ENCODE results near the gene DBN1.

Gene DBN1

DNA sequence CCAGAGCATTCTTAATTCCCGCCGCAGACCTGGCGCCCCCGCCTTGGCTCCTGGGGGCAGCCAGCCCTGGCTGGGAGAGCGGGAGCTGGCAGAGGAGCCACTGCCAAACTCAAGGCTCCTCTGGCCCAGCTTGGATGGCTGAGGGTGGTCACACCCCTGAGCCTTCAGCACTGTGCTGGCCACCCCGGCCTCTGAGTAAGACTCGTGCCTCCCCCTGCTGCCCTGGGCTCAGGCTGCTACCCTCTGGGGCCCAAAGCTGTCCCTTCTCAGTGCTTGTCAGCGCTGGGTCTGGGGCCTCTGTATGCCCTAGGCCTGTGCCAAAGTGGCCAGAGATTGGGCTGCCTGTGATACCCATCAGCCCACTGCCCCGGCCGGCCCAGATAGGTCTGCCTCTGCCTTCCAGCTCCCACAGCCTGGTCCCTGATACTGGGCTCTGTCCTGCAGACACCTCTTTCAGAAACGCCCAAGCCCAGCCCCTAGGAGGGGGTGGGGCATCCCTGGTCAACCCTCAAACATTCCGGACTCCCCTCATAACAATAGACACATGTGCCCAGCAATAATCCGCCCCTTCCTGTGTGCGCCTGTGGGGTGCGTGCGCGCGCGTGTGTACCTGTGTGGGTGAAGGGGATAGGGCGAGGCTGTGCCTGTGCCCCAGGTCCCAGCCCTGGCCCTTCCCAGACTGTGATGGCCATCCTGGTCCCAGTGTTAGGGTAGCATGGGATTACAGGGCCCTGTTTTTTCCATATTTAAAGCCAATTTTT is 31.2 kb downstream of the DBN1 start:
- no peak for DNase-seq

- DNase-seq, result no peak
These were observed 32.2 kb downstream of the DBN1 start for GRCh38 chr5:177440990-177441780.

GRCh38 chr5:177440211-177440989 is 33.0 kb downstream of the DBN1 start:
- peak; percentile 51 to 76 for DNase-seq

GRCh38 chr5:177439518-177440053 is 33.8 kb downstream of the DBN1 start:
- no peak for DNase-seq

DNA sequence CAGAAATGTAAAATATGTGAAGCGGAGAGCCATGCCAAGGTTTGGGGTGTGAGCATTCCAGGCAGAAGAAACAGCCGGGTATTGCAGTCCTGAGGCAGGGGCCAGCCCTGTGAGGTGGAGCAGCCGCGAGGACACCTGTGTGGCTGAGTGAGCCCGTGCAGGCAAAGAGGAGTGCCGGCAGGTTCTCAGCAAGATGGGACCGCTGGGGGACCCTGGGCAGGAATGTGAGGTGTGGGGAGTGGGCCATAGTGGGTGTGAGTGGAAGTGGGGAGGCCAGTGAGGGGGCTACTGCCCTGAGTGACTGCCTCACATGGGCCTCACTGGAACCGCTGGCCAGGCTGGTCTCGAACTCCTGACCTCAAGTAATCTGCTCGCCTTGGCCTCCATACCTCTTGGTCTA is 35.0 kb downstream of the DBN1 start:
- DNase-seq, result no peak

GRCh38 chr5:177437623-177438022 is 35.8 kb downstream of the DBN1 start:
- DNase-seq, result no peak

DNA sequence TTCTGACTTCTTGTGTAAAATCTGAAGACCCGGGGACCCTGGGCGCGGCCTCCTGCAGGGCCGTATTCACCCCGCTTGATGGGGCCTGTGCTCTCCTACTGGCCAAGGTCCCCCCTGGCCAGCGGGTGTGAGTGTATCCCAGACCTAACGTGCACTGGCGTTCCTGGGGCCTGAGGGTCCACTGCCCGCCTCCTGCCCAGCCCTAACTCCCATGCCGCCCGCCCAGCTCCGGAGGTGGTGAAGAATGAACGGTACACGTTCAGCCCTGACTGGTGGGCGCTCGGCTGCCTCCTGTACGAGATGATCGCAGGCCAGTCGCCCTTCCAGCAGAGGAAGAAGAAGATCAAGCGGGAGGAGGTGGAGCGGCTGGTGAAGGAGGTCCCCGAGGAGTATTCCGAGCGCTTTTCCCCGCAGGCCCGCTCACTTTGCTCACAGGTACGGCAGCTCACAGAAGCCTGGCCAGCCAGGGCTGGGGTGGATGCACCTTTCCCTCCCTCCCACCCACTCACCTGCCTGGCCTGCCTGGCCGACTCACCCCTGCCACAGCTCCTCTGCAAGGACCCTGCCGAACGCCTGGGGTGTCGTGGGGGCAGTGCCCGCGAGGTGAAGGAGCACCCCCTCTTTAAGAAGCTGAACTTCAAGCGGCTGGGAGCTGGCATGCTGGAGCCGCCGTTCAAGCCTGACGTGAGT is 37.4 kb downstream of the DBN1 start:
- DNase-seq, result no peak

GRCh38 chr5:177434942-177435738 is 38.3 kb downstream of the DBN1 start:
- DNase-seq, result no peak

DNA sequence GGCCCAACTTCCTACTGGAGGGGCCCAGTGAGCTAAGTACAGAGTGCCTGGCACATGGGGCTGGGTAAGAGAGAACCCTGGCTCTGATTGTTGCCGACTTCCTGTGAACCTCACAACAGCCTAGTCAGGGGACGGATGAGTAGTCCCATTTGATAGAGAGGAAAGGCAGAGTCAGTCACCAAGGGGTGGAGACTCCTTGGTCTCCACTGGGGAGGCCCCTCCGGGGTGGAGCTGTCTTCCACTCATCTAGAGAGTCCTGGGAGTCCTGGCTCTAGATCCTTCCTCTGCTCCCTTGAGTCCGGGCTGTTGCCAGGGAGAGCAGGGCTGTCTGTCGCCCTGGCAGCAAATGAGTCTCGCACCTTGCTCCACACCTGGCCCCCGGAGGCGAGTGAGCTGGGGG is 39.0 kb downstream of the DBN1 start:
- DNase-seq, result peak; percentile 29 to 64

DNA sequence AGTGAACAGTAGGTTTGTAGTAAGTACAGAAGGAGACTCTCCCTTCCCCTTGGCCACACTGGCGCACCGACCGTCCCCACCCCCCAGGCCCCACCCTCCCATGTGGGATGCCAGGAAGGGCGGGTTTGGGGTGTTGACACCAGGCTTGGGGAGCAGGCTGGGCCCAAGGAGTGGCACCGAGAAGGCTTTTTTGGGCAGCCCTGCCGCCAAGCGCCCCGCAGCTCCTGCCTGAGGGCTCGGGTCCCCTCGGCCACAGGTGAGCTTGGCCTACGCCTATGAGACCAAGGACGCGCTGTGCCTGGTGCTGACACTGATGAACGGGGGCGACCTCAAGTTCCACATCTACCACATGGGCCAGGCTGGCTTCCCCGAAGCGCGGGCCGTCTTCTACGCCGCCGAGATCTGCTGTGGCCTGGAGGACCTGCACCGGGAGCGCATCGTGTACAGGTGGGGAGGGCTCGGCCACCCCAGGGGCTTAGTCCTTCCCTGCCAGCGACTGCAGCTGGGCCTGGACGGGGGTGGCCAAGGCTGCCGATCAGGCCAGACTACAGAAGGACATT is 39.7 kb downstream of the DBN1 start:
- DNase-seq, result no peak

- DNase-seq, result no peak
These were observed 40.4 kb downstream of the DBN1 start for GRCh38 chr5:177432839-177433657.

- no peak for DNase-seq
These were observed 41.1 kb downstream of the DBN1 start for GRCh38 chr5:177432143-177432838.

DNA sequence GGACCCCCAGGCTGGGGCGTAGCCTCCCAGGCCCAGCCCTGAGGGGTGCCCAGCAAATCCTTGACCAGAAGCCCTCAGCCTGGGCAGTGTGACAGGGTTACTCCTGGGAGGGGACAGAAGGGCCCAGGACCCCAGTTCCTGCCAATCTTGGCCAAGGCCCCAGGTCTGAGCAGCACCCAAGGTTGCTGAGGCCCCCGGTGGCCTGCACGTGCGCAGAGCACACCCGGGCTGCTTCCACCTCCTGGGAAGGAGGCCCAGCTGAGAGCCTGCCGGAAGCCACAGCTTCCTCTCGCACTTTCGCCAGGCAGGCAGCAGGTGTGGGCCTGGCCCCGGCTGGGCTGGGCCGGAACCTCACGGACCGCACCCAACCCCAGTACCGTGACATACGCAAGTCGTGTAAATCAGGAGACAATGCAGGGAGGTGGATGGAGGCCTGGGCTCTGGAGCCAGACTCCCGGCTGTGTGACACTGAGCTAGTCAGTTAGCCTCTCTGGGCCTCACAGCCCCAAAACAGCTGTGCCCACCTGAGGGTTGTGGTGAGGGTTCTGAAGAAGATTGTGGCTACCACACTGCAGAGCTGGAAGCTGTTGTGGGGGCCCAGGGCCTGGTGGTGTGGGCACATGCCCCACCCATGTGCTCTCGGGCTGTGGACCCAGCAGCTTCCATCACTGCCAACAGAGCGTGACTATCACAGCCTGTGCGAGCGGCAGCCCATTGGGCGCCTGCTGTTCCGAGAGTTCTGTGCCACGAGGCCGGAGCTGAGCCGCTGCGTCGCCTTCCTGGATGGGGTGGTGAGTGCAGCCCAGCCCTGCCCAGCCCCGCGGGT is 41.9 kb downstream of the DBN1 start:
- peak; percentile 88 to 89 for DNase-seq

DNA sequence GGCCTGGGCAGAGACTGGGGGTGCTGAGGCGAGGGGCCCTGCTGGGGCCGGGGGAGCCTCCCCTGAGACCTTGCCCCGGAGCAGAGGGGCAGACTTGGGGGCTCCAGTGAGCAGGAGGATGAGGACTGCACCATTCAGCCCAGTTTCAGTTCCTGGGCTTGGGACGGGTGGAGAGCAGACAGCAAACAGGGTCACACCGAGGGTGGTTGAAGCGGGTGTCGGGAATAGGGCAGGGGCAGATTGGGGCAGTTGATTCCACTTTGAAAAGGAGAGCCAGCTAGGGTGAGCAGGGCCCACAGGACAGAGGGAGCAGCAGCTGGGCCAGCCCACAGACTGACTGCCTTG is 42.5 kb downstream of the DBN1 start:
- DNase-seq, result no peak

DNA sequence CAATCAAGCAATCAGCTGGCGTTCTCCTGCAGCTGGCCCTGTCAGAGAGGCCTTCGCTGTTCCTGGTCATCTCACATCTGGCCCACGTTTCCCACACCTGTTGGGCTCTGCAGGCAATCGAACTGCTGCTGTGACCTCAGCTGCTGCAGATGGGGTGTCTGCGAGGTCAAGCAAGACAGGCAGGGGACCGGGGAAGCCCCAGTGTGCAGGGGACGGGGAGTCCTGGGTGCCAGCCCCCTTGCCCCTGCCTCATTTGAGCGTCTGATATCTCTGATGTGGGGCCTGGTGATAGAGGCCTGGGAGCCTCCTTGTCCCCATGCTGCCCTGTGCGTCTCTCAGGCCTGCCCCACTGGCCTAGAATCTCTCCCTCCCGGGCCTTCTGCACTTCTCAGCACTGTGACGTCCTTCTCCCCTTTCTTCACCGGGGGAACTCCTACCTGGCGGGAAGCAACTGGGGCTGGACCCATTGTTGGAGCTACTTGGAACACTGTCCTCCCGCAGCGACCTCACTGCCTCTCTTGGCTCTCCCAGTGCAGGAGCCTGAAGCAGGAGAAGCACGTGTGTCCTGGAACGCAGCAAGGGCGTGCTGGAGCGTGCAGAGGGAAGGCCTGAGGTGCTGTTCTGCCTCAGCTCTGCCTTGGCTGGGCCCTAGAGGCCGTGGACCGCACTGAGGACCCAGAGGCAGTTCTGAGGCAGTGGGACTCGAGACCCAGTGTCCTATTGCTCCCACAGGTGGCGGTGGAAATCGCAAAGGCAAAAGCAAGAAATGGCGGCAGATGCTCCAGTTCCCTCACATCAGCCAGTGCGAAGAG is 43.1 kb downstream of the DBN1 start:
- DNase-seq, result no peak

- DNase-seq, result peak; percentile 89 to 92
These were observed 44.0 kb downstream of the DBN1 start for GRCh38 chr5:177429248-177430040.

GRCh38 chr5:177428574-177429217 is 44.7 kb downstream of the DBN1 start:
- no peak for DNase-seq
